NCI-H526 treated with DMSO at 0.1 percent for 48 hours (cell line): ENCODE data around the gene RASSF5.
A peak's percentile ranks its signal among the peaks of the same experiment; 100 is the strongest.

Experiments used
- DNase-seq: peaks from one replicate; lab custom pipeline; 2025; lab: John Stamatoyannopoulos, UW

The RASSF5 gene

DNA sequence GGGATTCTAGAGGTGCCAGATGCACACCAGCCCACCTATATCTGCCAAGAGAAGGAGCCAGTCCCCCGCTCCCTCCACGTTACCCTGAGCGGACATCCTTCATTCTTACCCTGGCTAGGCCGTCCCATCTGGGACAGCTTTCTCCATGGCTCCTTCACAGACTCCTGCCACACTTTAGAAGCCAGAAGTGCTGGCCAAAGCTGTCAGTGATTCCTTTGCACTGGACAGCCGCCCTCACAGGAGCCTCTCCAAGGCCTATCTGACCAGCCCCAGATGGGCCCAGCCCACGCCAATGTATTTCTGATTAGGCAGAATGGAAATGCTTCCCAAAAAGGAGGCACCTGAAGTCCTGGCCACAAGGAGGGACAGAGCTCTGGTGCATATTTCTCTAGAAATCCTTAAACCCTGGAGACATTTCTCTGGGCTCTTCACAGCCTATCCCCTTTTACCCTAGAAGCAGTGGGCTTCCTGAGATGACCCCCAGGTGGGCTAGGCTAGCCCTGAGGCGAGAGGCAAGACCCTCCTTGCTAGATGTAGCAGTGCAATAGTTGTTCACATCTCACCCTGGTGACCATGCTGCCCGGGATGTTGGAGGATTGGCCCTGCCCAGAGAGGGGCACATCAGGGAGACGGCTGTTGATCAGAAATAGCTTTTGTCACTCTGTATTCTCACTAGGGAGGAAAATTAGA, 44.1 kb downstream of the RASSF5 start:
- no peak for DNase-seq

GRCh38 chr1:206551986-206552326, 44.6 kb downstream of the RASSF5 start:
- no peak for DNase-seq

DNA sequence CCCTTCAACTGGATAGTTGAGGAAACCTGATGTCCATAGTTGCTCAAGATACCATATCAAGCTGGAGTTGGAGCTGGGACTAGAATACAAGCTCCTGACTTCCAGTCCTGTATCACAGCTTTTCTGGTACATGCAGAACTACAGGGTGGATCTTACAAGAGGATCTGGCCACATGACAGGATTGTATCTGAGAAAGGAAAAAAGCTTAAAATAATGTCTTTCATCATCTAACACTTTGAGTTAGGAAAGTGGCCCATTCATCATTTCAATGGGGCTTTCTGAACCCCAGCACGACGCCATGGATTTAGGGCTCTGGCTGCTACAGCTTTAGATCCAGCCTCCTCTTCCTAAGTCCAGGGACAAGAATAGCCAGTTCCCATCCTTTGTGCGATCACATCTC, 46.9 kb downstream of the RASSF5 start:
- no peak for DNase-seq

GRCh38 chr1:206554701-206555472, 47.6 kb downstream of the RASSF5 start:
- DNase-seq = no peak

DNA sequence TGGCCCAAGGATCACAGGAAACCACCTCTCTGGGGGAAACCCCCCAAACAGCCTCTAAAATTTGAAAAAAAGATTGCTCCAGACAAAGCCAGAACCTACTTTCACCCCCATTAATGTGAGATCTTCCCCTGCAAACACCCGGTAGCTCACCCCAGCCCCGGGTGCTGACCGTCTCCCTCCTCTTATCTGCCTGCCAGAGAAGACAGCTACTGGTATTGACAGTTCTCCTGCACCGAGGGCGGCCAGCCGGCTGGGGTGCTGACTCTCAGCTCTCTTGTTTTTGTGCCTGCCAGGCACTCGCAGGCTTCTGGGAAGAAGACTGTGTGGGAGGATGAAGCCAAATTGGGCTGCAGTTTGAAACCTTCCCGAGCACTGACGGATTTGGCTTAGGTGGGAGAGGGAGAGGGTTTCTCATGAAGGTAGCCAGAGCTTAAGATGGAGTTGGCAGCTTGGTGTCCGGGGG, 48.2 kb downstream of the RASSF5 start:
- DNase-seq = no peak

GRCh38 chr1:206556047-206556749, 48.9 kb downstream of the RASSF5 start:
- DNase-seq = peak; percentile 26

DNA sequence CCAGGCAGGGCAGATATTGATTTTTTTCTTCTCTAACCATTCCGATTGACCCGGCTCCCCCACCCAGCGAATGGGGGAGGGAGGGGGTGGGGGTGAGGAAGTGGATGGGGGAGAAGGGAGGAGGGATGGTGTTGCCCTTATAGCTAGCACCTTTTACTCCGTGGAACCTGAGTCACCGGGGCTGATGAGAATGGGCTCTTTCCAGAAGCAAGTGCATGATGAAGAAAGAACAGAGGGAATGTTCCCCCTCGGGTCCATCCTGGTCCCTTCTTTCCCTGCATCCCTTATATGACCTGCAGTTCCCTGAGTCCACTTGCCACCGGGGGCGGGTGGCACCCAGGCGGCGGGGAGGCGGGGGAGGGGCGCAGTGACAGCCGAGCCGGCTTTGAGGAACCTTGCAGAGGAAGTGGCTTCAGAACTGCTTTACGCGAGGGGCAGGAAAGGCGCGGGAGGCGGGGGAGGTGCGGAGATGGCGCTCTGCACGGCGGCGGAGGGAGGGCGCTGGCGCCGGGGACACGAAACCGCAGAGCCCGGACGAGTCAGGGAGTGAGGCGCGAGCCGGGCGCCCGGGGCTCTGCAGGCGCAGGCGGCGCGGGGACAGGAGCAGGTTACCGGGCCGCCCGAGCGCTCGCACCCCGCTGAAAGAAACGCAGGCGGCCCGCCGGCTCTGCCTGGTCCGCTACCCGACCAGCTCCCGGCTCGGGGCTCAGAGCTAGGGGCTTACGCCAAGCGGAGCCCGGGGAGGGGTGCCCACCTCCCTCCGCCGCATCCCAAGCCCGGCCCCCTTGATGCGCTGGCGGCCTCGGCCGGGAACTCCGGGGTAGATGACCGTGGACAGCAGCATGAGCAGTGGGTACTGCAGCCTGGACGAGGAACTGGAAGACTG, 49.7 kb downstream of the RASSF5 start:
- peak; percentile 51 for DNase-seq

DNA sequence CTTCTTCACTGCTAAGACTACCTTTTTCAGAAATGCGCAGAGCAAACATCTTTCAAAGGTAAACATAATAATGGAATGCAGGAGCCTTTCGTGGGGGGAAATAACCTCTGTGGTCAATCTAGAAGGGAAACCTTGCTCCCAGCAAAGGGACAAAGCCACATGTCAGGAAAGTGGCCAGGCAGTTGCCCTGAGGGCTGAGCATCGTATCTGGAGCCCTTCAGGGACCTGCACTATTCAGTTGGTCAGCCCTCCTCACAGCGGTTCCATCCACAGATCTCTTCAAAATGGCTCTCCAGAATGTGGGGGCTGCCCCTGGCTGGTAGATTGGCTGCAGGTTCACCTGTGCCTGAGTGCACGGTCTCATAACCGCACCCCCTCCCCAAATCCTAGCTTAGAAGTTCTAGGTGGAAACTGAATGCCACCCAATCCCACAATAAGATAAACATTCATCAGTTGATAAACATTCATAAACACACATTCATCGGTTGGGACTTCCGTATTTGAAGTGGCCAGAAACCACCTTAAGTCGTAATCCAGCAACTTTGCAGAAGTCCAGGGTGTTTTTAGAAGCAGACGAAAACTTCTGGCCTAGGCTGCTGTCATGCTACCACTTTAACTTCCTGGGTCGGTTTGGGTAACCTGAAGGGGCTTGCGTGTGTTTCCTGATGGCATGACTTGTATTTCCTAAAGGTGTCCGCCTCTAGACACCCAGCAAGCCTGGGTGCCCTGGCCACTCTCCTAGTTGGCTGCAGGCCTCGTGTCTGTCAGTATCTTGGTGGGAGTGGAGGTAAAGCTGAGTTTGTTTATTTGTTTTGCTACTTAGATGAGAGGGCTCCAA, 50.5 kb downstream of the RASSF5 start:
- peak; percentile 31 for DNase-seq

- DNase-seq = no peak
Observed at GRCh38 chr1:206558794-206559671, 51.7 kb downstream of the RASSF5 start.

DNA sequence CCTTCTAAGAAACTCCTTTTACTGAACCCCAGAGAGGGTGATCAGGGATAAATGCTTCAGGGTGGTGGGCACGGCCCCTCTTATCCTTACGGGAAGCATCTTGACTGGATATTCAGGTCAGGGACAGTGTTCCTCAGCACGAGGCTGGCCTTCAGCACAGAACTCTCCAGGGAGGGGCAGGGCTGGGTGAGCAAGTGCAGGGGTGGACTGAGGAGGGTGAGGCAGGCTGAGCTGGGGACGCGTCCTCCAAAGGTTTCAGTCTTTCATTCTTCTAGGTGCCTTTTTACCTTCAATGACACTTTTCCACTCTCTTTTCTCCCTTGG, 52.3 kb downstream of the RASSF5 start:
- DNase-seq = no peak

DNA sequence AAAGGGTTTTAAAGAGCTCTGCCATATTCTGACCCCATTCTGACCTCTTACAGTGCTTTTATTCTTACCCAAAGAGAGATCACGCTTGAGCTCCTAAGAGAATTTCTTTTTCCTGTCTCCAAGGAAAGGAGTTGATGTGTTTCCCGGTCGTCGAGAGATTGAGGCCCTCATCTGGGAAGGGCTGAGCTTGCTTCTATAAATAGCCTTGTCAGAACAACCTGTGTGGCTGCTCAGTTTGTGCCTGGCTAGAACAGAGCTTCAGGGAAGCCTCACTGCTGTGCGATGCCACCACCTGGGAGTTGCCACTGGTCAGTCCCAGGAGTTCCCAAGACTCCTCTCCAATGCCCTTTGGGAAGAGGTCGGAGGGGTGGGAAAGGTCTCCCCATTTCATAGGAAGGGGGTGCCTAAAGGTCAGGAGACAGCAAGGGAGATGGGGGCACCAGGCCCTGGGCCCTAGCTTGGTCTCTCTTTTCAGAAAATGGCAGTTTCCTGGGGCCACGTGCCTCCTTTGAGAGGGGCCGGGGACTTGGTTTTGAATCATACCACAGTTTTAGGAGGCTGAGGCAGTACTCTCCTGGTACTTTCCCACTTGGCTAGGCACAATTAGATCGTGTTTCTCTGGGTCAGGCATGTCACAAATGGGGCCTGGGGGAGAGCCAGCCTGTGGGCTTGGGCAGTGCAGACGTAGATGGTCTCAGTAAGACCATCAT, 52.8 kb downstream of the RASSF5 start:
- DNase-seq = no peak

DNA sequence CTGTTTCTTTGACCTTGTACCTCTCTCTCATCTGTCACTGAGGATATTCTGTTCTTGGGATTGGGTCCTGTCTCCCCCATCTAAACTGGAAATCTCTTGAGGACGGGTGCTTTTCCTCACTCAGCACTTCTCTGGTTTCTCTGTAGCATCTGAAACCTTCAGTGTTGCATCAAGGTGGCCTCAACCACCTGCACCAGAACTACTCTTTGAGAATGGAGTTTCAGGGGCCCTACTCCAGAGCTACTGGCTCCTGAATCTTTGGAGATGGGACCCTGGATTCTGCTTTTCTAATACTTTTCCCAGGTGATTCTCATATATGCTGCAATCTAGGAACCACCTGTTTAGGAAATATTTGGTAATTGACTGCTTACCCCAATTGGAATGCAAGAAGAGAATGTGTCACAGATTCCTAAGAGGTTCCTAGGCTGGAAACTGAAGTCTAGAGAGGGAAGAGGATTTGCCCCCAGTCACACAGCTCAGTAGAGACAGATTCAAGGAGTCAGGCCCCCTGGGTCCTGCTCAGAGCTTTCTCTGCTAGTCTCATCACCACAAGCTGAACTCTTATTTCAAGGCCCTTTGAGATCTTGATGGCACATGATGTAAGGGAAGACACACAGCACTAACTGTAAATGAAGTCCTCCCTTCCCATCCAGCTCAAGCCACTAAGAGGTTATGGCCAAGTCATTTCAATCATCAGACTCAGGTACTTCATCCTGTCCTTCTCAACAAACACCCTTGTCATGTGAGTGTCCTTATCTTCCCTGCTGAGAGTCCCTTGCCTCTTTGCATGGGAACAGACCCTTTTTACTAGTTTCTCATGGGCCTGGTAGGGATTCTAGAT, 56.3 kb downstream of the RASSF5 start:
- DNase-seq = no peak

DNA sequence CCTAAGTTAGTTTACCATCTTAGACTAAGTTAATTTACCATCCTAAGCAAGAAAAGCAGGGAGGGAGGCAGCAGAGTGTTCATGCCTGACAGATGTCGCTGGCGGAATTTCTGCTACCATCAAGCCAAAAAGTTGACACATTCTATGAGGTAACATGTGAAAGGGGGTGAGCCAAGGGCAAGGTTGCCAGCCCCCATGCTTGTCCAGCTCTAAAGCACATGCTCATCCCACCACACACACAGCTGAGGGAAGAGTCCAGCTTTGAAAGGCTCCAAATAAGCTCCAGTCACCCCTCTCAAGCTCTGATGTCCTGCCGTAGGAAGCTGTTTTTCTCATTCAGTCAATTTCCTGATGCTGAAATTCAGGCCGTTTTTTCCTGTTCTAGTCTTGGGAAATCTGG, 58.7 kb downstream of the RASSF5 start:
- no peak for DNase-seq

GRCh38 chr1:206566999-206567398, 59.7 kb downstream of the RASSF5 start:
- DNase-seq = no peak

DNA sequence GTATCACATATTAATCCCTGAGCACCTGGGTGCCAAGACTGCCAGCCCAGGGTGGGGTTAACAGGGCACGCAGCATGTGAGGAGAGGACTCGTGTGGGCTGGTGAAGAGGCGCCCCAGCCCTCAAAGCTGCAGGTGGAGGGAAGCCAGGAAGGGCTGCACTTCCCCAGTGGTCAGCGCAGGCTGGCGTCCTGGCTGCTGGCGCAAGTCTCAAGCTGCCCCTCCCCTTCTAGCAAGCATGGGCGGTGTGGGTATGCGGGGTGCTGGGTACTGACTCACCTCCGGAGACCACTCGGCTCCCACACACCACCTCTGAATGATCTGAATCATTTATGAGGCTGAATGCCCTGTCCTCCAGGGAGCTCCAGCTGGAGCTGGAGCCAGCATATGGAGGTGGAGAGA, 60.9 kb downstream of the RASSF5 start:
- no peak for DNase-seq

- DNase-seq = no peak
Observed at GRCh38 chr1:206568779-206569352, 61.5 kb downstream of the RASSF5 start.

GRCh38 chr1:206569556-206569955, 62.2 kb downstream of the RASSF5 start:
- DNase-seq = no peak

DNA sequence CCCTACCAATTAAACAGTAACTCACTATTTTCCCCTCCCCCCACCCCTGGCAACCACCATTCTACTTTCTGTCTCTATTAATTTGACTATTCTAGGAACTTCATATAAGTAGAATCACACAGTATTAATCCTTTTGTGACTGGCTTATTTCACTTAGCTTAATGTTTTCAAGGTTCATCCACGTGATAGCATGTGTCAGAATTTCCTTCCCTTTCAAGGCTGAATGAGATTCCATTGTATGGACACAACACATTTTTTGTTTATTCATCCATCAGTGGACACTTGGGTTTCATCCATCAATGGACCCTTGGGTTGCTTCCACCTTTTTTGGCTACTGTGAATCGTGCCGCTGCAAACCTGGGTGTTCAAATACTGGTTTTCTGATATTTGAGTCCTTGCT, 63.2 kb downstream of the RASSF5 start:
- no peak for DNase-seq
